RWPE2 (cell line): ENCODE data around the gene EOMES.

Experiments used
- ATAC-seq: fragments of 200-7000 bp; cut with Tn5 transposase; 3 replicates; pipeline ENCODE4 v1.9.1; 2021; ENCODE audit warnings: low read depth
- DNase-seq: peaks from one replicate; pipeline ENCODE4 v3.0.0-alpha.2; 2020; ENCODE audit warnings: low spot score
- H3K27ac ChIP-seq: fragments of 450-650 bp; 2 replicates; pipeline ENCODE4 v1.5.1; 2017; ENCODE audit warnings: mild to moderate bottlenecking; ENCODE audit not compliant: poor library complexity, severe bottlenecking
- H3K27me3 ChIP-seq: fragments of 250-450 bp; sonication (Bioruptor Pico); 2 replicates; pipeline ENCODE4 v1.5.1; 2021; ENCODE audit warnings: mild to moderate bottlenecking, moderate library complexity; ENCODE audit not compliant: insufficient read depth, poor library complexity, severe bottlenecking
- H3K36me3 ChIP-seq: fragments of 250-450 bp; sonication (Bioruptor Pico); 2 replicates; pipeline ENCODE4 v1.5.1; 2020; ENCODE audit warnings: low read depth, mild to moderate bottlenecking, moderate library complexity
- H3K4me1 ChIP-seq: fragments of 250-450 bp; sonication (Bioruptor Pico); 2 replicates; pipeline ENCODE4 v1.5.1; 2021; ENCODE audit warnings: mild to moderate bottlenecking, moderate library complexity; ENCODE audit not compliant: insufficient read depth, poor library complexity, severe bottlenecking
- H3K4me3 ChIP-seq: fragments of 250-450 bp; sonication (Bioruptor Pico); 2 replicates; pipeline ENCODE4 v1.5.1; 2021; ENCODE audit warnings: mild to moderate bottlenecking, moderate library complexity; ENCODE audit not compliant: severe bottlenecking
- H3K9me3 ChIP-seq: fragments of 250-450 bp; sonication (Bioruptor Pico); 2 replicates; pipeline ENCODE4 v1.5.1; 2021; ENCODE audit warnings: mild to moderate bottlenecking, moderate library complexity; ENCODE audit not compliant: severe bottlenecking
- TF ChIP-seq, protein P1 (sequence below): fragments of 450-650 bp; IDR thresholded peaks from one replicate; pipeline ENCODE4 v1.5.1; 2017; ENCODE audit warnings: mild to moderate bottlenecking, moderate library complexity; ENCODE audit not compliant: poor library complexity, severe bottlenecking

The EOMES gene

GRCh38 chr3:27713435-27714145 lies 8.5 kb downstream of the EOMES start:
- Histone ChIP-seq H3K4me3 (peak overlapping the region; percentile 34), H3K36me3 (no peaks in the 10 kb centered on the region), H3K27me3 (peaks cover 4% of the 10 kb centered on the region), H3K27ac (no peak overlapping the region), H3K9me3 (no peaks in the 10 kb centered on the region), H3K4me1 (no peaks in the 10 kb centered on the region)
- DNase-seq (no peak), ATAC-seq (no peak)
- TF ChIP-seq, protein P1, sequence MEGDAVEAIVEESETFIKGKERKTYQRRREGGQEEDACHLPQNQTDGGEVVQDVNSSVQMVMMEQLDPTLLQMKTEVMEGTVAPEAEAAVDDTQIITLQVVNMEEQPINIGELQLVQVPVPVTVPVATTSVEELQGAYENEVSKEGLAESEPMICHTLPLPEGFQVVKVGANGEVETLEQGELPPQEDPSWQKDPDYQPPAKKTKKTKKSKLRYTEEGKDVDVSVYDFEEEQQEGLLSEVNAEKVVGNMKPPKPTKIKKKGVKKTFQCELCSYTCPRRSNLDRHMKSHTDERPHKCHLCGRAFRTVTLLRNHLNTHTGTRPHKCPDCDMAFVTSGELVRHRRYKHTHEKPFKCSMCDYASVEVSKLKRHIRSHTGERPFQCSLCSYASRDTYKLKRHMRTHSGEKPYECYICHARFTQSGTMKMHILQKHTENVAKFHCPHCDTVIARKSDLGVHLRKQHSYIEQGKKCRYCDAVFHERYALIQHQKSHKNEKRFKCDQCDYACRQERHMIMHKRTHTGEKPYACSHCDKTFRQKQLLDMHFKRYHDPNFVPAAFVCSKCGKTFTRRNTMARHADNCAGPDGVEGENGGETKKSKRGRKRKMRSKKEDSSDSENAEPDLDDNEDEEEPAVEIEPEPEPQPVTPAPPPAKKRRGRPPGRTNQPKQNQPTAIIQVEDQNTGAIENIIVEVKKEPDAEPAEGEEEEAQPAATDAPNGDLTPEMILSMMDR: no peak

GRCh38 chr3:27713078-27713423 lies 9.1 kb downstream of the EOMES start:
- peak; percentile 30; the same call in 2 of the 3 replicates for ATAC-seq
- Histone ChIP-seq H3K36me3 (no peaks in the 10 kb centered on the region), H3K4me3 (peak overlapping the region; percentile 34), H3K27ac (no peak overlapping the region), H3K9me3 (no peaks in the 10 kb centered on the region), H3K4me1 (no peaks in the 10 kb centered on the region), H3K27me3 (peaks cover 4% of the 10 kb centered on the region)
- no peak for DNase-seq
- TF ChIP-seq, protein P1: no peak

DNA sequence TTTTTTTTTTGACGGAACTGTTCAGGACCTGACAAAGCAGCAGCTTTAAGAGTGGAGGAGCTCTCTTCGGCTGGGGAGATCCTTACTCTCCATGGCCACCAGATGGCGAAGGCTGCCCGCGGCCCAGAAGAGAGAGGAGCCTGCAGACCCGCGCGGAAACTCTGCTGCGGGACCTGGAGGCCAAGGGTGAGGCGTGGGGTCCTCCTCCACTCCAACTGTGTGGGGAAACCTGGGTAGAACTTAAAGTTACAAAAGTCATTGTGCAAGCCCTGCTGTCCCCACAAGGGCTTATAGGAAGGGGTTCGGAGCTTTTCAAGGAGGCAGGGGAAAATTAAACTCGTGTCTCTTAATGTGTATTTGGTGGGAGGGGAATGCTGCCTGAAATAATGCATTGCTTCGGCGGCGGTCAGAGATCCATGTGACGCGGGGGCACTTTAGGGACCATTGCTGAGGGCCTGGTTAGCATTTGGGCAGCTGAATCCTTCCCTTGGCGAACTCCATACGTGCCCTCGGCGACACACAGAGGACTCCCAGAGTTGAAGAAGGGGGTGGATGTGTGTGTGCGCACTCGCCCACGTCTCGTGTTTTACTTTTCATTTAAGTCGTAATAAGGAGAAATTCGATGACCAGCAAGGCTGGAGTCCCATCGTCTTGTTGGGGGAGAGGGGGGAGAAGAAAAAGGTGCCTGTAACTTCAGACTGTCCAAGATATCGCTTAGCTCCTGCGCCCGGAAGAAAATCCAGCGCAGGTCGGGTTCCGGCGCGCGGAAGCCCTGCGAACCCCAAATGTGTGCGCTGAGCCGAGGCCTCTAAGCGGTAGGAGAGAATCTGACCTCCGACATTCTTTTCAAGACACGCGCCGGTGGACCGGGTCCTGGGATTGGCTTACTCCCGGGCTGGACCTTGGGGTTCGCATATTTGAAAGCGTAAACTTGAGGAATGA lies 9.7 kb downstream of the EOMES start:
- Histone ChIP-seq H3K27me3 (peaks cover 4% of the 10 kb centered on the region), H3K27ac (no peak overlapping the region), H3K9me3 (no peaks in the 10 kb centered on the region), H3K4me3 (peak overlapping the region; percentile 34), H3K36me3 (no peaks in the 10 kb centered on the region), H3K4me1 (no peaks in the 10 kb centered on the region)
- ATAC-seq: peak; percentile 92
- TF ChIP-seq, protein P1: peak; percentile 95
- no peak for DNase-seq

DNA sequence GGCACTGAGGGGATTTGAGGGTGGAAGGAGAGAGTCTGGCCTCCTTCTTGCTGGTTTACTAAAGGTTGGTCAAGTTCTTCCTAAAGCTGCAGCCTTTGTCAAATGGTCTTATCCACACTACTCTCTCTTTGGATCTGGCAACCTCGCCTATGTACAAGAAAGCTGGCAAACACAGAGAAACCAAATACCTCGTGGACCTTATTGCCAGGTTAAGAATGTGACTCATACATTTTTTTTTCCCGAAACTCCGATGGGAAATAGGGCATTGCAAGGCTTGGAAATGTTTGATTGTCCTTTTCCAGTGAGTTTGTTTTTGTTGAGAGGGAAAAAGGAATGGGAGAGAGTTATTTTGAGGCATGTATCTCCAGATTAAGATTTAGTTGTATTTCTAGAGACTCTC lies 13.9 kb downstream of the EOMES start:
- Histone ChIP-seq H3K4me1 (no peaks in the 10 kb centered on the region), H3K9me3 (no peaks in the 10 kb centered on the region), H3K27ac (no peak overlapping the region), H3K27me3 (peaks cover 4% of the 10 kb centered on the region), H3K36me3 (no peaks in the 10 kb centered on the region), H3K4me3 (no peak overlapping the region)
- DNase-seq (no peak), ATAC-seq (peak; percentile 32; the same call in 1 of the 3 replicates)
- TF ChIP-seq, protein P1: no peak
